DMS153 (cell line): Measurements from ENCODE around the gene ZBTB16.

ENCODE experiments used
- DNase-seq: peaks from one replicate; lab custom pipeline; 2025; lab: John Stamatoyannopoulos, UW

ZBTB16 gene

GRCh38 chr11:114108501-114109205 is 49.1 kb downstream of the ZBTB16 start:
- DNase-seq: no peak

- DNase-seq: no peak
Measured at GRCh38 chr11:114109206-114110090, 49.9 kb downstream of the ZBTB16 start.

- DNase-seq: no peak
Measured at GRCh38 chr11:114110123-114110522, 50.6 kb downstream of the ZBTB16 start.

GRCh38 chr11:114110952-114111947 is 51.7 kb downstream of the ZBTB16 start:
- DNase-seq: no peak

GRCh38 chr11:114115451-114115928 is 56.0 kb downstream of the ZBTB16 start:
- no peak for DNase-seq

GRCh38 chr11:114116357-114116756 is 56.8 kb downstream of the ZBTB16 start:
- no peak for DNase-seq

GRCh38 chr11:114116800-114117199 is 57.3 kb downstream of the ZBTB16 start:
- DNase-seq: no peak

GRCh38 chr11:114120606-114121005 is 61.1 kb downstream of the ZBTB16 start:
- no peak for DNase-seq

GRCh38 chr11:114121138-114121537 is 61.6 kb downstream of the ZBTB16 start:
- DNase-seq: no peak

GRCh38 chr11:114121804-114122504 is 62.4 kb downstream of the ZBTB16 start:
- DNase-seq: no peak

GRCh38 chr11:114122686-114123085 is 63.2 kb downstream of the ZBTB16 start:
- no peak for DNase-seq

- DNase-seq: no peak
Measured at GRCh38 chr11:114123692-114124330, 64.3 kb downstream of the ZBTB16 start.

- no peak for DNase-seq
Measured at GRCh38 chr11:114124601-114125144, 65.2 kb downstream of the ZBTB16 start.

GRCh38 chr11:114125531-114125930 is 66.0 kb downstream of the ZBTB16 start:
- DNase-seq: no peak

- DNase-seq: no peak
Measured at GRCh38 chr11:114125959-114126358, 66.4 kb downstream of the ZBTB16 start.

- no peak for DNase-seq
Measured at GRCh38 chr11:114128399-114128798, 68.9 kb downstream of the ZBTB16 start.

- no peak for DNase-seq
Measured at GRCh38 chr11:114129142-114129541, 69.6 kb downstream of the ZBTB16 start.

GRCh38 chr11:114129699-114130098 is 70.2 kb downstream of the ZBTB16 start:
- DNase-seq: no peak

GRCh38 chr11:114130115-114130576 is 70.6 kb downstream of the ZBTB16 start:
- no peak for DNase-seq

- DNase-seq: peak; percentile 34
Measured at GRCh38 chr11:114130629-114131277, 71.2 kb downstream of the ZBTB16 start.
